Stimulated activated naive CD8-positive, alpha-beta T cell treated with anti-CD3 and anti-CD28 coated beads, Interleukin-15, Interleukin-2, amounts not matched to agents 100 U/mL and 50 U/mL, for 24 hours (primary cell): ENCODE results near the gene ARMC5.
"Not testable (repeated sequence)": the region's sequence is repeated elsewhere in the genome, so short reads cannot be mapped to it uniquely, and the experiment has no call there.

Experiments used
- ATAC-seq: fragments of 150-1000 bp; cut with Tn5 transposase; one replicate; pipeline ENCODE4 v1.10.0; 2021
- DNase-seq: peaks from one replicate; pipeline ENCODE4 v3.0.0; 2021

Gene ARMC5

DNA sequence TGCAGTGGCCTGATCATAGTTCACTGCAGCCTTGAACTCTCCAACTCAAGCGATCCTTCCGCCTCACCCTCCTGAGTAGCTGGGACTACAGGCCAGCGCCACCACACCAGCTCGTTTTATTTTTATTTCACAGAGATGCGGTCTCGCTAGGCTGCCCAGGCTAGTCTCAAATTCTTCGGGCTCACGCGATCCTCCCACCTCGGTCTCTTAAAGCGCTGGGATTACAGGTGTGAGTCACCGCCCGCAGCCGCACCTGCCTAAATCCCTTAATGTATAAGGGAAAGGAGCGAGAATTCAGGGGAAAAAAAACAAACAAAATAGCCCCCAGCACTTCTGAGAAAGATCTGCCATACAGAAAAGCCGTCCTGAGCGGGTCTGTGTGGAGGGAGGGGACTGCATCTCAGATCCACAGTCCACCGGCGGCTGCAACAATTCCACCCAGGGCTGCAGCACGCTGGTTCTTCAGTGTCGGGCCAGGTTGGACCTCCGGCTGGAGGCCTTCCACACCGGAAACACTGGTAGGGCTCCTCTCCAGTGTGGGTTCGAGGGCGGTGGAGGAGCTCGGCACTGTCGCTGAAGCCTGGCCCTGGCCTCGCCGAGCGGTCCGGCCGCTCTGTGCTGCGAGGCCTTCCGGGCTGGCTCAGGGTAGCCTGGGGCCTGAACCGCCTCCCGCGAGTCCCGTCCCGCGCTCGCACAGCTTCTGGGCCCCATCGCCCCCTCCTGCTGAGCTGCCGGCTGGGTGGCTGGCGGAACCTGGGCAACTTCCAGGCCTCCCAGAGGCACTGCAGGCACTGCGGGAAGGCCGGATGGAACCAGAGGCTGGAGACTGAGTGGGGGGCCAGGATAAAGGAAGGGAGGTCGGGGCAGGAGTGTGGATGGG lies 23.7 kb upstream of the ARMC5 start:
- ATAC-seq = no peak
- no peak for DNase-seq

DNA sequence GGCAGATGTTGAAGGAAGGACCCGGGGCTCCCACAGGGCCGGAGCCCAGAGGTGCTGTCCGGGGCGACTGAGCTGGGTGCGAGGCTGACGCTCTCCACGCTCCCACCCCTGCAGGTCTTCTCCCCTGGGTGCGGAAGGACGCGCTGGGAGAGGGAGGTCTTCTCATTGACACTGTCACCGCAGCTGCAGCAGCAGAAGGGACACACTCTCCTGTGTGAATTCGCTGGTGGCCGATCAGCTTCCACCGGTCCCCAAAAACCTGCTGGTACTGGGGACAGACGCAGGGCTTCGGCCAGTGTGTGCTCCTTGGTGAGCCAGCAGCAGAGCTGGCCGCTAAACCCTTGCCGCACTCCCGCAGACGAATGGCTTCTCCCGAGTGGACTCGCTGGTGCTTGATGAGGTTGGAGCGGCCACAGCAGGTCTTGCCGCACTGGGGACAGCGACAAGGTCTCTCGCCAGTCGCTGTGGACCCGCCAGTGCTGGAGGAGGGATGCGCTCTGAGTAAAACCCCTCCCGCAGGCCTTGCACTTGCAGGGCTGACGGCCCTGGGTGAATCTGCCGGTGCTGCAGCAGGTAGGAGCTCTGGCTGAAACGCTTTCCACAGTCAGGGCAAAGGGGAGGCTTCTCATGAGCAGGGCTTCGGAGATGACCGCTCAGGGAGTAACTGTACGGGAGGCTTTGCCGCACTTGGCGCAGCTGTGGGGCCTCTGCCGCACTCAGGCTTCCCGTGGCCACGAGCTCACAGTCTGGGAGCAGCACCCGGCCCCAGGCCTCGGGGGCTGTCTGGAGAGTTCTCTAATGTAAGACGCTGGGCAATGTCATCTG lies 22.9 kb upstream of the ARMC5 start:
- ATAC-seq (no peak), DNase-seq (no peak)

DNA sequence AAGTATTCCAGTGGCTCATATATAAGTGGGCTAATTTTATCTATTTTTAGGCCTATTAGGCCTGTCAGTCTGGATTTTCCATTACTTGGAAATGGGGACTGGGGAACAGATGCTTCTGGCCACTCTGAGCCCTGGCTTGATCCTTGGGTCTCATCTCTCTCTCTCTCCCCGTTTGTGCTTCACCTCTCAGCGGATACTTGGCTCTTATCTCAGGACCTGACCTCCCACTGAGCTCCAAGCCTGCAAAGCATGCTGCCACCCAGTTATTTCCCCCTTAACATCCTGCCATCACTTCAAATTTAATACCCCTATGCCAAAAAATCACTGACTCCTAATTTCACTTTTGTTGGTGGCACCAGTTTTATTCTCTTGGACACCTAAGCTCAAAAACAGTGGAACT lies 20.9 kb upstream of the ARMC5 start:
- DNase-seq (no peak), ATAC-seq (no peak)

DNA sequence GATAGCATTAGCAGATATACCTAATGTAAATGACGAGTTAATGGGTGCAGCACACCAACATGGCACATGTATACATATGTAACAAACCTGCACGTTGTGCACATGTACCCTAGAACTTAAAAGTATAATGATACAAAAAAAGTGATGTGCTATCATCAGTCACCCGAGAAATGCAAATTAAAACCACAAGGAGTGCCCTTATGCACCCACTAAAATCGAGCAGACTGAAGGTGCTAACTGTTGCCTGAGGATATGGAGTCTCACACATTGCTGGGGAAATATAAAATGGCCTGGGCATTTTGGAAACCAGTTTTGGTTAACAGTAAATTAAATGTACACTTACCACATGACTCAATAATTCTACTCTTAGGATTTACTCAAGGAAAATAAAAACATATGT lies 20.3 kb upstream of the ARMC5 start:
- not testable (repeated sequence) for DNase-seq, ATAC-seq

DNA sequence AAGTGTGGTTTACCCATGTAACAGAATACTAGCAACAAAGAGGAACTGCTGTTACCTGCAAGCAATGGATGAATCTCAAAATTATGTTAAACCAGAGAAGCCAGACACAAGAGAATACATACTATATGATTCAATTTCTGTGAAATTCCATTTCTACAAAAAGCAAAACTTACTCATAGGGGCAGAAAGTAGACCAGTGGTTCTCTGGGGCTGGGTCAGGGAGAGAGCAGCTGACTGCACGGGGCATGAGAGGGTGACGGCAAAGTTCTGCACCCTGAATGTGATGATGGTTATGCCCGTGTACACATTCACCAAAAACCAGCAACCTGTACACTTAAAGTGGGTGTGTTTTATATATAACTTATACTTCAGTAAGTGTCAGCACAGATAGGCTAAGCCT lies 19.8 kb upstream of the ARMC5 start:
- ATAC-seq (peak; percentile 33), DNase-seq (no peak)

DNA sequence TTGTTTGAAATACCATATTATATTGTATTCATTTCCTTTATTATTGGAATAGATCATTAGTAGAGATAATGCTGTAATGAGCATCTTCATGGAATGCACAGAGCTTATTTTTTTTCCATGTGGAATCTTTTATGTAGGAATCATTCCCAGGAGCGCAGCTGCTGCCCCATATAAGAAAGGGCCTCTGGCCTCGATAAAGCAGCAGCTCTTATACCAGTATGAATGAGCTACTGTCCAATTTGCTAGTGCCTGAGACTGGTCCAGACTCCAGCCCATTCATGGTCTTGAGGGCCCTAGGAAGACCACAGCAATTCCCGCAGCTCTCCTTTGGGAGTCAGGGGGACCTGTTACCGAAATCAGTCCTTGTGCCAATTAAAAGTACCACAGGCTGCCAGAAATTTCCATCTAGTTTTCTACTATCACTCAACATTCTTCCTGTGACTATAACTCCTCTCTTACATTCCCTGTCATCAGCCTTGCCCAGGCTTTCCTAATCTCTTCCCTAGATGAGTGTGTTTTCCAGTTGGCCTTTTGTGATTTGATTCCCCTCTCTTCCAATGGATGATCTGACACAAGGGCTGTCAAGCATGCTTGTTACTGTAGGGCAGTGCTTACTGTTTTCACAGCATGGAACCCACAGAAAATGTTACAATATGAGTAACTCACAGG lies 18.7 kb upstream of the ARMC5 start:
- DNase-seq (no peak), ATAC-seq (no peak)

DNA sequence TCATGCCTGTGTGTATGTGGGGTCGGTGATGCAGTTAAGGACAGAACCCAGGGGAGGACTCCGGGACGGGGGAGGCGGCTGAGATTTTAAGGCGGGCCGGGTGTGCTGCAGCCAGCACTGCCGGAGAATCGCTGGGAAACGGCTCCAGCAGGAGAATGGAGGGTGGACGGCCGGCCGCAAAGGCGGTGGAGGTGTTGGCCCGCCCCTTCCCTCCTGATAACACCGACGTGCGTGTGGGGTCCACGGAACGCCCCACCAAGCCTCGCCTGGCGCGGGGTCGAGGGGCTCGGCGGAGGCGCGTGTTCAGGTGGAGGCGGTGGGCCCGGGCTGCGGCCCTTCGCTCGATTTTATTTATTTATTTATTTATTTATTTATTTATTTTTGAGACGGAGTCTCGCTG lies 17.3 kb upstream of the ARMC5 start:
- ATAC-seq (no peak), DNase-seq (no peak)

DNA sequence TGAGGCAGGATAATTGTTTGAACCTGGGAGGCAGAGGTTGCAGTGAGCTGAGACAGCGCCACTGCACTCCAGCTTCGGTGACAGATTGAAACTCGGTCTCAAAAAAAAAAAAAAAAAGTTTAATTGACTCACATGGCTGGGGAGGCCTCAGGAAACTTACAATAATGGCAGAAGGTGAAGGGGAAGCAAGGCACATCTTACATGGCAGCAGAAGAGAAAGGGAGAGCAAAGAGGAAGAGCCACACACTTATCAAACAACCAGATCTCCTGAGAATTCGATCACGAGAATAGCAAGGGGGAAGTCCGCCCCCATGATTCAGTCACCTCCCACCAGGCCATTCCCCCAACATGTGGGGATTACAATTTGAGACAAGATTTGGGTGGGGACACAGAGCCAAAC lies 13.4 kb upstream of the ARMC5 start:
- DNase-seq, ATAC-seq: not testable (repeated sequence)

DNA sequence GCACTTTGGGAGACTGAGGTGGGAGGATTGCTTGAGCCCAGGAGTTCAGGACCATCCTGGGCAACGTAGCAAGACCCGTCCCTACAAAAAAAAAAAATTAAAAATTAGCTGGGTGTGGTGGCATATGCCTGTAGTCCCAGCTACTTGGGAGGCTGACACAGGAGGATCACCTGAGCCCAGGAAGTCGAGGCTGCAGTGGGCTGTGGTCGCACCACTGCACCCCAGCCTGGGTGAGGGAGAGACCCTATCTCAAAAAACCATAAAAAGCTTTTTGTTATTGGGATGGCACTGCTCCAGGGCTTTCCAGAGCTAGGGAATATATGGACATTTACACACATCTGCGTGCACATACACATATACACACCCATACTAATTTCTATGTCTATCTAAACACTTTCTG lies 8.1 kb upstream of the ARMC5 start:
- ATAC-seq (no peak), DNase-seq (no peak)

DNA sequence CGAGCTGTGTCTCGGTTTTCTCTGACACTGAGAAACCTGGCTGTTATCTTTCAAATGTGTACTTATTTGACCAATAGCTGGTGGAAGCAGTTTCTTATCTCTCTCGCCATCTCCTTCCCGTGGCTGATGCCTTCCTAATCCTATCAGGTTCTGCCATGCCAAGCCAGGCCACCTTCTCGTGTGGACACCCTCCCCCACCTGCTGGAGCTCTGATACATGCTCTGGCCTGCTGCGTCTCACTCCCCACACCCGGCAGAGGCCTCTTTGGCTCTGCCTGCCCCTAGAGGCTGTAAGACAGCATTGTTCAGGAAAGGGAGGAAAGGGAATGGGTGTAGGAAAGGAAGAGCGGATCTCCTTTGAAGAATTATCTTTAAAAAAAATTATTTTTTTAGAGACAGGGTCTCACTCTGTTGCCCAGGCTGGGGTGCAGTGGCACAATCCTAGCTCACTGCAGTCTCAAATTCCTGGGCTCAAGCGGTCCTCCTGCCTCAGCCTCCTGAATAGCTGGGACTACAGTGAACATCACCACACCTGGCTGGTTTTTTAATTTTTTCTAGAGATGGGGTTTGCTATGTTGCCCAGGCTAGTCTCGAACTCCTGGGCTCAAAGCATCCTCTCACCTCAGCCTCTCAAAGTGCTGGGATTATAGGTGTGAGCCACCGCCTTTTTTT lies 7.5 kb upstream of the ARMC5 start:
- no peak for DNase-seq
- no peak for ATAC-seq

DNA sequence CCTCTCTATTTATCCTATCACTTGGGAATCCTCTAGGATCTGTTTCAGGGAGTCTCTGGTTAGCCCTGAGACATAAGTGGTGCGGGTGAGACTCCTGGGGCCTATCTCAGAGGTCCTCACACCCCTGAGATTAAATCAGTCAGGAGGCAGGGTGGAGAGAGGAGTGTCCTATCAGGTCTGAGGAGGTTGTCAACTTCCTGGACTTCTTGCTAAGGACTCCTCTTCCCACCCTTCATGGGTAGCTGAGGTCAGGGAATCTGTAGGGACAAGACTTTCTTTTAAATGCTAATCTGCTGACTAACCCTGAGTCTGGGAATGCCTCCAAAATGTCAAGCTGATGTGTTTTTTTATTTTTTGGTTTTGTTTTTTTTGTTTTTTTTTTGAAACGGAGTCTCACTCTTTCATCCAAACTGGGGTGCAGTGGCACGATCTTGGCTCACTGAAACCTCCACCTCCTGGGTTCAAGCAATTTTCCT lies 6.6 kb upstream of the ARMC5 start:
- DNase-seq (no peak), ATAC-seq (no peak)

DNA sequence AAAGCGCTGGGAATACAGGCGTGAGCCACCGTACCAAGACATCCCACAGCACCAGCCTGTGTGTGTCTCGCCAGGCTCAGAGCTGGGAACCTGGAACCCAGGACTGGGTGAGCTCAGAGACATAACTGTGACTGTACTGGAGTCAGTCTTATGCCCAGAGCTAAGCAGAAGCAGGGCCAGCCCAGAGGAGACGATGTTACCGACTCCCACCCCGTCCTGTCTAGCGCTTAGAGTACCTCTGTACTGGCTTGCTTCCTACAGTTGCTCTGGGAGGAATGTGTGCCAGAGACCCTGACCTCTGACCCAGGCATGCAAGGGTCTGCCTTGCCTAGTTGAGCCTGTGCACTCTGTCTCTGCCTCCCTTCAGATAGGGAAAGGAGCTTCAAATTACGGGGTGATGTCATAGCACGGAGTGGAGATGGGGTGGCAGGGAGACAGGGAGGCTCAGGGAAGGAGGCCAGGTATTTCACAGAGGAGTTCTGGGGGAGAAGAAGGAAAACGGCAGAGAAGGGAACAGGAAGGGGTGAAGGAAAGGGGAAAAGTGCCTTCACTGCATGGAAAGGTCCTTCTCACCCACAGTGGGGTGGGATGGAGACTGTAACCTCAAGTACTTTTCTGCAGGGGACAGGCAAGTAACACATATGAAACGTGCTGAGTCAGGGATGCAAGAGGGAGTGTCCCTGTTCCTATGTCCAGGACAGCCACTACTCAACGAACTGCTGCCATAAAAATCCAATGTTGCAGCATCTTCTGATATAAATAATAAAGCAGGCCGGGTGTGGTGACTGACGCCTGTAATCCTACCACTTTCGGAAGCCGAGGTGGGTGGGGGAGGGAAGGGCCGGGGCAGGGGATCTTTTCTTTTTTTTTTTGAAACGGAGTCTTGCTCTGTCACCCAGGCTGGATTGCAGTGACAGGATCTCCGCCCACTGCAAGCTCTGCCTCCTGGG lies 5.8 kb upstream of the ARMC5 start:
- no peak for ATAC-seq
- peak; percentile 2 for DNase-seq

DNA sequence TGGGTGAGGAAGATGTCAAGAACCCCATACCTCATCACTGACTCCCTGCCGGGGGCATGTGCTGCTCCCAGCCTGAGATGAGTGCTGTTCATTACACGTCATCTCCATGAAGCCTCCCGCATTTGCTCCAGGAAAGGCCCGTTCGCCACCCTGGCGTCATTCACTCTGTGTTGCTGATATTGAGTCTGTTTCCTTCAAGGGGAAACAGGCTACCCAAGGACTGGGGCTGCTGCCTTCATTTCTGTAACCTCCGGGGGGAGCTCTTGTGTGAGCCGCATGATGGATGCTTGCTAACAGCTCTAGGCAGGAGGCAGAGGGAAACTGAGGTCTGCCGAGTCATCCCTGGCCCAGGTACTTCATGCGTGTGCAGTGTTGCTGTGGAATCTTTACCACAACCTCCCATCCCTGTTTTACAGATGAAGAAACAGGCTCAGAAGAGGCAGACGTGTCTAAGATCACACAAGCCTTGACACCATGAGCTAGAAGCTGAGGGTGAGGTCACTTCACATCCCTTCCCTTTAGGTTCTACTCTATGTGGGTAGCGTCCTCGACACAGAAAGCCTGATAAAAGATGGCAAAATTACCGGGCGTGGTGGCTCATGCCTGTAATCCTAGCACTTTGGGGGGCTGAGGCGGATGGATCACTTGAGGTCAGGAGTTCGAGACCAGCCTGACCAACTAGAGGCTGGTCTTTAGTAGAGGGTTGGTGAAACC lies 3.5 kb upstream of the ARMC5 start:
- ATAC-seq (no peak), DNase-seq (peak; percentile 44)

DNA sequence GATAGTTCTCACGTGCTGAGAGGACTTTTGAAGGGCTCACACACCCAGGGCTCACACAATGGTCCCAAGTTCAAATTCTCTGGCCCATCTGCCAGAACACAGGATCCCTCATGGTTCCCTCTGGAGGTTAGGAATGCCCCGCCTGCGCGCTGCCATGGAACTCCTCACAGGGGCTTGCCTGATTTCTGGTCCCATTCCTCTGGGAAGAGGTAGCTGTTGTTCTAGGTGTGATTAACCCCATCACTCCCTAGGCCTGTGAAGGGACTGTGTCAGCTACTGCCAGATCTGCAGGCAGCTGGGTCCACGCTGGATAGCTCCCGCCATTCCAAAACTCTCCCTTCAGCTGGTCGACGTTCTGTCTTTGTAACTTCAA lies 2.3 kb upstream of the ARMC5 start:
- no peak for ATAC-seq
- no peak for DNase-seq

DNA sequence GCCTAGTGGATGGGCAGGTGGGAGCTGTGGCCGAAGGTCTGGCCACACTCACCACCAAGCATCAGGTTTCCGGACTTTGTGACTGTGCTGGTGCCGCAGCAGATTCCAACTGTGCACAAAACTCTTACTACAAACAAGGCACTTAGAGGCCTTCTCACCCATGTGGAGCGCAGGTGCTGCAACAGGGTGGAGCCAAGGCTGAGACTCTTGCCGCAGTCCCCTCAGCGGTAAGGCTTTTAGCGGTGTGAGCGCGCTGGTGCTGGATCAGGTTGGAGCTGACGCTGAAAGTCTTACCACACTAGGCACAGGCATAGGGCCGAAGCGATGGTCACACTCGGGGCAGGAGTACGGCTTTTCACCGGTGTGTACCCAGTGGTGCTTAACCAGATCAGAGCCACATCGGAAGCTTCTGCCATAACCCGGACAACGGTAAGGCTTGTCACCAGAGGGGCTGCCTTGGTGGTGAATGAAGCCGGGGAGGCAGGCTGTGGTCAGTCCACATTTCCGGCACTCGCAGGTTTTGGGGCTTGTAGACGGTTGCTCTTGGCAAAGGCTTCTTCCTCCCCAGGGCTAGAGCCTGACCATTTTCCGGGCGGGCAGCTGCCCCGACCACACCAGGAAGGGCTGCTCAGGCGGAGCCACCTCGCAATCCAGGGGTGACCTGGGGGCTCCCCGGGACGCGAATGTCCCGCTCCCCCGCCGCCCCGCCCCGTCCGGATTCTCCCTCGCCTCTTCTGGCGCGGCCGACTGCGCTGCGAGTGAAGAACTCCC lies 1.0 kb upstream of the ARMC5 start:
- DNase-seq = peak; percentile 65

DNA sequence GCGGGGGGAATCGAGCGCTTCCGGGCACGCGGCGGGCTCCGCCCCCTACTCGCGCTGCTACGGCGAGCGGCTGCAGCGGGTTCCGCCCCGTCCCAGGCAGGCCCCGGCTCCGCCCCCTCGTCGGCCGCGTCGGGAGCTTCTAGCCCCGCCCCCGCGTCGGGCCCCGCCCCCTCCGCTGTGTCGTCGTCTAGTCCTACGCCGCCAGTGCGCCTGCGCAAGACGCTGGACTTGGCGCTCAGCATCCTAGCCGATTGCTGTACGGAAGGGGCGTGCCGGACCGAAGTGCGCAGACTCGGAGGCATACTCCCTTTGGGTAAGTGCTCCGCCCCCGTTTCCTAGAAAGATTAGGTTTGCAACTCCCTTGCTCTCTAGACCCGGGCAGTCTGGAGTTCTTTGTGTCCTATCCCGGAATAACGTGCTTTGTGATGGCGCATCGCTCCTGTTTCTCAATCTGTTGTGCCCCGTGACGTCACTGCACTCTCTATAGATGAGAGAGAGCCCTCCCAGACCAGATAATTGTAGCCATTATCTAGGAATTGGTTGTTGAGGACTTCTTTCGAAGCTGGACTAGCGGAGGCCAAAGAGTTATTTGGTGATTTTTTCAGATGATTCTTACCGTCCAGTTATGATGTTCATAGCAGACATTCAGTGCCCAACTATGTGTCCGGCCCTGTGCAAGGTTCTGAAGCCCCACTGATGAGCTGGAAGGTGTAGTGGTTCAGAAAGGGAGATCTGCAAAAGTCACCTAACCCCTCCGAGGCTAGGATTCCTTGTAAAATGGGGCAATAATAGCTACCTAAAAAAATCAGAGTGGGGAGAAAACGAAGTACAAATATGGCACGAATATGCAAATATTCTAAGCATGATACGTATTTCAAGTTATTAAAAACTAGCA lies 633 bp downstream of the ARMC5 start:
- ATAC-seq = peak; percentile 85
- peak; percentile 100 for DNase-seq

More for the DNA sequence above, 1.0 kb upstream of the ARMC5 start:
- ATAC-seq = no peak

DNA sequence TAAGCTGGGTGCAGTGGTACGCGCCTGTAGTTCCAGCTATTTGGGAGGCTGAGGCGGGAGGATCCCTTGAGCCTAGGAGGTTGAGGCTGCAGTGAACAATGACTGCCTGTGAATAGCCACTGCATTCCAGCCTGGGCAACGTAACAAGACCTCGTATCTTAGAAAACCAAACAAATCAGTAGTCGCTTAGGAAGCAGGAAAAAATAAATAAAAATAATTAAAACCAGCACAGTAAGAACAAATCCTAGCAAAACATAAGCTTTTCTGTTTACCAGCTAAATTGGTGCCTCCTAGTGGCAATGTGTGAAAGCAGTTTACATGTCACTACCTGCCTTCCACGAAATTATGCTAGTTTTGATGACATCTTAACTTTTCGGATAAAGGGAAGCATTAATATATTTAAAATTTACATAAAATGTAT lies 1.3 kb downstream of the ARMC5 start:
- DNase-seq (no peak), ATAC-seq (no peak)

DNA sequence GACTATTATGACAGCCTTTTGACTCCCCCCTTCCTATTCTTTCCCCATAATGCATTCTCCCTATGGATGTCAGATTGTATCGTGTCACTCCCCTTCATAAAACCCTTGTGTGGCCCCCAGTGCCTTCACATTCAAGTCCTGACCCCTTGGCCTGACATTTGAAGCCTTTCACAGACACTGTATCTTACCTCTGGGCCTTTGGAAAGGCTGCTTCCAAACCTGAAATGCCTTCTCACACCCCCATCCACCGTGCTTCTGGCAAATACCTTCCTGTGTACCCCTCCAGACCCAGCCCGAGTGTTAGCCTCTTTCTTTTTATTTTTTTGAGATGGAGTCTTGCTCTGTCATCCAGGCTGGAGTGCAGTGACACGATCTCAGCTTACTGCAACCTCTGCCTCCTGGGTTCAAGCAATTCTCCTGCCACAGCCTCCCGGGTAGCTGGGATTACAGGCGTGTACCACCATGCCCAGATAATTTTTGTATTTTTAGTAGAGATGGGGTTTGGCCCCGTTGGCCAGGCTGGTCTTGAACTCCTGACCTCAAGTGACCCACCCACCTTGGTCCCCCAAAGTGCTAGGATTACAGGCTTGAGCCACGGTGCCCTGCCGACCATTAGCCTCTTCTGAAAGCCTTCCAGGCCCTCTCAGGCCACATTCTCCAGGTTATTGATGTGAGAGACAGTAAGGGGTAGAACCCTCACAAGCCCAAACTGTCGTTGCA lies 2.1 kb downstream of the ARMC5 start:
- DNase-seq = no peak
- no peak for ATAC-seq
